Kidney epithelial cell (primary cell): Measurements from ENCODE around the gene TNRC6C. TPM values are rescaled to one million over a fixed set of nuclear protein-coding genes. Genes with fewer than 3 reads are reported as not detected.

Experiments
- DNase-seq: peaks from one replicate; pipeline ENCODE4 v3.0.0-alpha.2; 2010; ENCODE audit warnings: low read depth
- H3K27me3 ChIP-seq: 2 replicates; pipeline ENCODE4 v1.6.0; 2011; ENCODE audit warnings: low read length; ENCODE audit not compliant: control insufficient read depth, insufficient read depth
- H3K36me3 ChIP-seq: 2 replicates; pipeline ENCODE4 v1.5.1; 2011; ENCODE audit warnings: low read length; ENCODE audit not compliant: control insufficient read depth, insufficient read depth
- H3K4me3 ChIP-seq: 2 replicates; pipeline ENCODE4 v1.5.1; 2011; ENCODE audit warnings: low read depth, mild to moderate bottlenecking, control low read depth, low read length
- total RNA-seq: library from RNA; depleted of rRNA; stranded (reverse); fragments of >200 nt; gene quantifications from 2 replicates; pipeline ENCODE4 v1.2.3, GENCODE V29; 2015
- TF ChIP-seq, protein P1 (sequence below): IDR thresholded peaks from 2 replicates; pipeline ENCODE4 v1.5.1; 2011; ENCODE audit warnings: mild to moderate bottlenecking, moderate library complexity, low read length, control low read depth, inconsistent platforms; ENCODE audit not compliant: insufficient read depth, poor library complexity, severe bottlenecking

TNRC6C gene
- total RNA-seq, 1 donor from 2014 or later, result 5.3 TPM

DNA sequence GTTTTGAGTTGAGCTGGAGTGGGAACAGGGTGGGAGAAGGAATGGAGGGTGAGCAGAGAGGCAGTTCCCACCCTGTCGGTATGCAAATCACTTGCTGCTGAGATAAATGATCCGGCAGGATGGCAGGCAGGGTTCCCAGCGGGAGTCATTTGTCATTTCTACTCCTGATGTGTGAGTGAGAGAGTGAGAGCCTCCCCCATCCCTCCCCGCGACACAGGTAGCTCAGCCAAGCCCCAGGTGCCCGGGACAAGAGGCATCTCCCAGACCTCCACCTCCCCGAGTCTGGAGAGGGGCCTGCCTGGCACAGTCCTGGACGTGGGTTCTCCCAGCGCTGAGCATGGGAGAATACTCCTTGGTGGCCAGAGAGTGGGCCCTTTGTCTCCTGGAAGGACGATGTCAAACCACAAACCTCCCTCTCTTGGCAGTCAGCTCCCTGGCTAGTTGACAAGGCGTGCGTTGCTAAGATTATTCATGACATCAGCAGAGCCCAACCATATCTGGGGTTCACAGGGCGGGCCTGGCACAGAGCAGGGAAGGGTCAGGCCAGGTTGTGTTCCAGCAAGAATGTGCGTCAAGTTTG, 33.7 kb upstream of the TNRC6C start:
- peaks cover 17% of the 10 kb centered on the region for H3K27me3 ChIP-seq
- DNase-seq, result no peak
- no peak overlapping the region for H3K4me3 ChIP-seq
- H3K36me3 ChIP-seq, result no peaks in the 10 kb centered on the region
- TF ChIP-seq, protein P1, sequence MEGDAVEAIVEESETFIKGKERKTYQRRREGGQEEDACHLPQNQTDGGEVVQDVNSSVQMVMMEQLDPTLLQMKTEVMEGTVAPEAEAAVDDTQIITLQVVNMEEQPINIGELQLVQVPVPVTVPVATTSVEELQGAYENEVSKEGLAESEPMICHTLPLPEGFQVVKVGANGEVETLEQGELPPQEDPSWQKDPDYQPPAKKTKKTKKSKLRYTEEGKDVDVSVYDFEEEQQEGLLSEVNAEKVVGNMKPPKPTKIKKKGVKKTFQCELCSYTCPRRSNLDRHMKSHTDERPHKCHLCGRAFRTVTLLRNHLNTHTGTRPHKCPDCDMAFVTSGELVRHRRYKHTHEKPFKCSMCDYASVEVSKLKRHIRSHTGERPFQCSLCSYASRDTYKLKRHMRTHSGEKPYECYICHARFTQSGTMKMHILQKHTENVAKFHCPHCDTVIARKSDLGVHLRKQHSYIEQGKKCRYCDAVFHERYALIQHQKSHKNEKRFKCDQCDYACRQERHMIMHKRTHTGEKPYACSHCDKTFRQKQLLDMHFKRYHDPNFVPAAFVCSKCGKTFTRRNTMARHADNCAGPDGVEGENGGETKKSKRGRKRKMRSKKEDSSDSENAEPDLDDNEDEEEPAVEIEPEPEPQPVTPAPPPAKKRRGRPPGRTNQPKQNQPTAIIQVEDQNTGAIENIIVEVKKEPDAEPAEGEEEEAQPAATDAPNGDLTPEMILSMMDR, result no peak

- H3K27me3 ChIP-seq, result peaks cover 18% of the 10 kb centered on the region
Observed at GRCh38 chr17:77925831-77926543, 32.5 kb upstream of the TNRC6C start.

DNA sequence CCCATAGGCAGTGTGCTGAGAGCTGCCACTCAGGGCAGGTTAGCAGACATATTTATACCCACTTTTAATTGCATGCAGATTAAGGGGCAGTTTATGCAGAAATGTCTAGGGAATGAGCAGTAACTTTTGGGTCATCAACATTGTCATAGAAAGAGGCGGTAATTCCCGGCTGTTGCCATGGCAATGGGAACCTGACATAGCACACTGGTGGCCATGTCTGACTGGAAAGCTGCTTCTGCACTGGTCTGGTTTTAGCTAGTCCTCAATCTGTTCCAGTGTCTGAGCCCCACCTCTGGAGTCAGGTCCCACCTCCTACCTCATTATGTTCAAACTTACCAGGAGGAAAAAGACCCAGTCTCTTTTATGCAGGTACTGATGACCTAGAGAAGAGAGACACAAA, 31.5 kb upstream of the TNRC6C start:
- Histone ChIP-seq H3K4me3 (no peak overlapping the region), H3K36me3 (no peaks in the 10 kb centered on the region), H3K27me3 (peaks cover 24% of the 10 kb centered on the region)
- TF ChIP-seq, protein P1, result no peak
- DNase-seq, result no peak

More at GRCh38 chr17:77925831-77926543, 32.5 kb upstream of the TNRC6C start:
- no peak for DNase-seq
- Histone ChIP-seq H3K4me3 (no peak overlapping the region), H3K36me3 (no peaks in the 10 kb centered on the region)
- TF ChIP-seq, protein P1, result no peak

DNA sequence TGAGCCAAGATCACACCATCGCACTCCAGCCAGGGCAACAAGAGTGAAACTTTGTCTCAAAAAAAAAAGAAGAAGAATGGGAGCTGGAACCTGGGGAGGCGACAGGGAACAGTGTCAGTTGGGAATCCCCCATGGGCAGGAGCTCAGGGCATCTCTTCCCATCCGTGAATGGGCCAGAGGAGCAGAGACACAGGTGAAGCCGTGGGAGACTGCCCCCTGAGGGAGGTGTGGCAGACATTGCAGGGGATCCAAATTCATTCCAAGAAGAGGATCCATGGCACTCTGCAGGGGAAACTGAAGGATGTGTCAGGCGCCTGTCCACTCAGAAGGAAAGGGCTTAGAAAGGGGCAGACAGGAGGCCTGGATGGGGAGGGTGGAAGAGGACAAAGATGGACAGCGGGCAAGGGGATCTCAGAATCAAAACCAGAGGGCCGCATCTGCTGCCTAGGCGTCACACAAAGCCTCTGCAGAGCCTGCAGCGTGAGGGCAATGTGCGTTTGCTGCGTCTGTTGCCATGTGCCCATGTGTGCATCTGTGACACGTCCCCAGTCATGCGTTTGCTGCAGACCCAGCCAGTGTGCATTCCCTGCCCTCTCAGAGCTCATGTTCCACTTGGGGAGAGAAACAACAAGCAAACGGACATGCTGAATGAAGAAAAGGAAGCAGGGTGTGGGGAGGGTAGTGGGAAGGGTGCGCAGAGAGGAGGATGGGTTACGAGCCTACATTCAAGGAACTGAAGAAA, 30.6 kb upstream of the TNRC6C start:
- TF ChIP-seq, protein P1, result no peak
- Histone ChIP-seq H3K4me3 (no peak overlapping the region), H3K36me3 (no peaks in the 10 kb centered on the region), H3K27me3 (peaks cover 24% of the 10 kb centered on the region)
- DNase-seq, result no peak

- TF ChIP-seq, protein P1, result no peak
- Histone ChIP-seq H3K36me3 (no peaks in the 10 kb centered on the region), H3K4me3 (no peak overlapping the region), H3K27me3 (peaks cover 21% of the 10 kb centered on the region)
- DNase-seq, result no peak
Observed at GRCh38 chr17:77928519-77929179, 29.9 kb upstream of the TNRC6C start.
